Effector CD8-positive, alpha-beta T cell (primary cell): ENCODE data around the gene ATG2A.
A peak's percentile ranks its signal among the peaks of the same experiment; 100 is the strongest.

Source experiments
- DNase-seq: peaks from one replicate; lab custom pipeline; 2025; lab: John Stamatoyannopoulos, UW
- total RNA-seq, 4 experiments: gene quantifications; one replicate each; lab custom pipeline; 2026; lab: John Stamatoyannopoulos, UW

The ATG2A gene
- 88.6 to 178 (median 153) reads per million in 4 experiments for total RNA-seq

DNA sequence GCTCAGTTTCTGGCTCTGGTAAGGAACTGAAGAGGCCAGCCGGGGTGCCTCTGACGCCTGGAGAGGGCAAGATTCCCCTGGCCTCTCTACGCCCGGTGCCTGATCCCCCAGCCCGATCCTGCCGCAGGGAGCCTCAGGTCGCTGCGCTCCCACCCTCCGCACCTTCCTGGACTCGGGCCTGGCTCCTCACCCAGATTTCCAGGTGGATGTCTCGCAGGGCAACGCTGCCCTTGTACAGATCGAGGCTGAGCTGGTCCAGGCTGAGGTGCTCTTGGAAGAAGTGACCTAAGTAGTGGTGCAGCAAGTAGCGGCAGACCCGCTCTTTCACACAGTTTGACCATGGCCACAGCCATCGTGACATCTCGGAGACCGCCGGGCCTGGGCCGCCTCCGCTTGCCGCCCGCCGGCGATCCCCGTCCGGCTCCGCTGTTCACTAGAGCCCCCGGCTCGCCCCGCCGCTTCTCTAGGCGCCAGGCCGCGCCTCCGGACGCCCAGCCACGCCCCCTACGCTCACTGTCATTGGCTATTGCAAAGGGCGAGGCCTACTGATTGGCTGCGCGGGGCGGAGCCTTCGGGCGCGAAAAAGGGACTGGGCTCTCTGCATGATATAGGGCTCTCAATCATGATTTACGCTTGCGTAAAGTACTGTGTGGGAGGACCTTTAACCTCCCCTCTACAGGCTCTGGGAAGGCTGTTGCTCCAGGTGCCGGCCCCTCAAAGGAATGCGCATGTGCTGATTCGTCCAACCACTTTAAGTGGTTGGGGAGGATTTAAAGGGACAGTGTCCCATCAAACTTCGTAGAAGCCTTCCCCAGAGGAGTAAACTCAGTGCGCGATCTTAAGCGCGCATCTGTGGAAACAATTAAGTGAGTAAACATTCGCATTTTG lies at the start of gene ATG2A:
Gene ATG2A (minus strand): TSS at position 435 of the 888 bp plus-strand sequence. CDS start 74 bp downstream, at position 361.
- DNase-seq, result peak; percentile 98

DNA sequence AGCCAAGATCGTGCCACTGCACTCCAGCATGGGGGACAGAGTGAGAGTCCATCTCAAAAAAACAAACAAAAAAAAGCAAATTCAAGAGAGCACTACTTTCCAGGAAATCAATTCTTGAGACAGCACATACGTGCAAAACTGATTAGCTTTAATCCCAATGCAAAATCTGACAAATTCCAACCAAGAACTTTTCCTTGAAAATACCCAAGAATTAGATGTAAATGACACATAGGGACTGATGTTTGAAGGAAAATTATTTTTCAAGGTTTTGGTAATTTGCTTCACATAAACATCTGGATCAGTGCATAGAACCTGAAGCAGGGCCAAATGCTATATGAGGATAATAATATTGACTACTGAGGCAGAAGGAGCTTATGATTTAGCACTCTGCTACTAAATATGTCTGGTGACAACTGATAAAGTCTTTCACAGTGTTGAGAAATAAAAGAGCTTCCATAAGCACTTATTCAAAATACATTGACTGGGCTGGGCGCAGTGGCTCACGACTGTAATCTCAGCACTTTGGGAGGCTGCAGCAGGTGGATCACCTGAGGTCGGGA lies 46.1 kb upstream of the ATG2A start:
- no peak for DNase-seq

DNA sequence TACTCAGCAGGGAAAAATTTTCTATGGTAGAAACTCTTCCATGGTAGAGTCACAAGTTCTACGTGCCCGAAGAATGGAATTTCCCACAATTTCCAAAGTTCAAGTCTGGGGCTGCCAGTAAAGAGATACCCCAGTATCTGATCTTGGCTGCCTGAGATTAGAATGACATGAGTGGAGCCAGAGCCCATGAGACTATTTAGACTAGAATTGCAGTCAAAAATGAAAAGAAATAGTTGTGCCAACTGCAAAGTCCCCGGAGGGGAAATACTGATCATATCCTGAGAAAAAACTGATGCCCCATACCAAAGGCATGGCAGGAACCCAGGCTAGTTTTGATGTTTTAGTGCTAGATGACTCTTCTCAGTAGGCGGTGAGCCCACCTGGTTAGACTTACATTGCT lies 43.7 kb upstream of the ATG2A start:
- DNase-seq, result no peak

DNA sequence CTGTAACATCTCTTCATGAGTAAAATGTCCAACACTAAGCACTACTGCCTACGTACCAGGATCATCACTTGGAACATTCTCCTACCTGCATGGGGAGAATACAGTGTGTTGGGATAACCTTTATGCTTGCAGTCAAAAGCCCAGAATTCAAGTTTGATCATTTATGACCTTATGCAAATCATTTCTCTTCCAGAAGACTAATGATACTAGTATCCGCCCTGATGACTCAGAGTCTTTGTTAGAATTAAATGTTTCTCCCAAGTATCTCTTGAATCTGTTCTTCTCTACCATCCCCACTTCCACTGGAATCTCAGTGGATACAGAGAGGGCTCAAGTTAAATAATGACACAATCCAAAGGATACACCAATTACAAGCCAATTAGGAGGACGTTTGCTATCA lies 42.5 kb upstream of the ATG2A start:
- no peak for DNase-seq

DNA sequence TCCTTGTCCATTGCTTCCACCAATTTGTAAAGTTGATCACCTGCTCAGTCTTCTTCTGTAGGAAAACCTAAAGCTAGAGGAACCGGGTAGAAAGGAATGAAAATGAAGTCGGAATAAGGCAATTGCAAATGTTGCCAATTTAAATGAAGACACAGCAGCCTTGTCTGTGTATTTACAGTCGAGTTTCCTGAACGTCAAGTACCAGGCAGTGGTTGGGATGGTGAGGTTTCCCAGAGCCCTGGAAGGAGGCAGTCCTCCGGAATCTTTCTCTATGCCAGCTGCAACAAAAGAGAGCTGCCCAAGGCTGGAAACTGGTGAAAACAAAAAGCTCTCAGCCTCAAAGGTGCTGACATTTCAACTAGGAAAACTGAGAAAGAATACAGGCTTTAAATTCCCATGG lies 37.2 kb upstream of the ATG2A start:
- DNase-seq, result no peak

DNA sequence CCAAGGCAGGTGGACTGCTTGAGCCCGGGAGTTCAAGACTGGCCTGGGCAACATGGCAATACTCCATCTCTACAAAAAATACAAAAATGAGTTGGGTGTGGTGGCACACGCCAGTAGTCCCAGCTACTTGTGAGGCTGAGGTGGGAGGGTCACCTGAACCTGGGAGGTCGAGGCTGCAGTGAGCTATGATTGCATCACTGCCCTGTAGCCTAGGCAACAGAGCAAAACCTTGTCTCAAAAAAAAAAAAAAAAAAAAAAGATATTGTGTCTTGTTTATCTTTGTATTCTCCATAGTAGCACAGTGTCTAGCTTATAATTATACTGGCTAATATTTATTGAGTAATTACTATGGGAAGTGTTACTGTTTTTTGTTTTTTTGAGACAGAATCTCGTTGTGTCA lies 34.5 kb upstream of the ATG2A start:
- DNase-seq, result no peak

DNA sequence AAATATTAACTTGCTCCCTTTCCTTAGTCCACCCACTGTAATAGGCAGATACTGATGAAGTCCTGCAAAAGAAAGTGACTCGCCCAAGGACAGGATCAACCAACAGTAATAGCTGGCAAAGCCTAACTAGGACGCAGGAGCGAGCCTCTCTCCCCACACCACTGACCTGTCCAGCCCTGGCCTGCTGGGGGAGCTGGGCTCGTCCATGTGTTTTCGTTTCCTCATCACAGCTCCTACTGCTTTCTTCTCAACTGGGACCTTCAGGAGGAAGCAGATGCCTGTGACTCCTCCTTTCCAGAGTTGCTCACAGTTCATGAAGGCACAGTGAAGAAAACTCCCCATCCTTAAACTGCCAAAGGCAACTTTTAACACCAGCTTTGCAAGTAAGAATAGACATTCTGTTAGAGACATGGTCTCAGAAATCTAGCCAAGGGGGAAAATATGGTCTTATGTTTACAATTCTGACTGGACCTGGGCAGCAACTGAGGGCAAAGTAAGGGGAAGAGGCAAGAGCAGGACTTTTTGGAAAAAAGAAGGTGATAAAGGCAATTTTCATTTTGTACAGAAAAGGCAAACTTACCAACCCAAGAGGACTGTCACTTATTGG lies 30.3 kb upstream of the ATG2A start:
- DNase-seq, result no peak

DNA sequence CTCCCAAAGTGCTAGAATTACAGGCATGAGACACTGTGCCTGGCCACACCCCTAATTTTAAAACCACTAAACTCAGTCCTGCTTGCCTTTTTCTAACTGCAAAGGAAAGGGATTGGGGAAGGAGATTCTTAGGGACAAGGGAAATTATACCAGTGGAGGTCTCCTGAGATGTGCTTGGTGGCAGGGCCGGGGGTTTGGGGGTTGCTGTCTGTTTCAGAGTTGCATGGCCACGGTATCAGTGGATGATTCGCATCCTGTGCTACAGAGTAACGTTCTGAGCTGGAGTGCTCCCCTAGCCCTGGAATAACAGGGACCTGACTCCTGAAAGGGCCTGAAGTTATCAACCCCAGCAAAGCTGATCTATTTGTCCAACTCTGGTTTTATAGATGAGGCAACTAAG lies 19.5 kb upstream of the ATG2A start:
- DNase-seq, result no peak

DNA sequence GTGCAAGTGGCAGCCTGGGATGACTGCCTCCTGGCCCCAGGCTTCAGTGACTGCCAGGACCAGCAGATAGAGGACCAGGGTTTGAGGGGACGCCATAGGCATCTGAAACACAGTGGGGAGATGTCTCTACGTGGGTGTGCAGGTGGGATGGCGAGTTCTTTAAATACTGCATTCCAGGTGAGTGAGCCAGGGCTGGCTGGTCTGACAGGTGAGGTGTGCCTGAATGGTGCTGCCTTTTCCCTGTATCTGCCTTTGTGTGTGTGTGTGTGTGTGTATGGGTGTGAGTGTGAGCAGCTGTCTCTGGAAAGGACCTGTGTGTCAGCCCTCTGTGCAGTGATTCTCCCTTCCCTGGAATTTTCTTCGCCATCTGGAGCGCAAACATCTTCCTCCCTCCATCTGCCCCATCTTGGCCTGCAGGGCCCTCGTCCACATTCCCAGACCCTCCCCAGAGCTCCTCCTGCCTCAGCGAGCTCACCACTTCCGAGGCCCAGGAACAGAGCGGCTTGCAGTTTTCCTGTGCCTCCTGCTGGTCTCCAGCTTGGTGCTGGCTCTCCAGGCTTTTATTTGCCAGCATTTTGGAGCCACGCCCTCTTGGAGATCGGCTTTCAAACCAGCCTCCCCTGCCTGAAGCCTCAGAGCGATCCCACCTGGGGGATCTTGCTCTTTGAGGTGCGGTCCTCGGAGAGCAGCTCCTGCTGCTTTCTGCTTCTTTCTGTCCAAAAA lies 18.5 kb upstream of the ATG2A start, which contains the start of gene GPHA2:
Gene GPHA2 (minus strand): TSS at position 535 of the 723 bp plus-strand sequence. CDS start 433 bp downstream, at position 102.
- DNase-seq, result no peak

DNA sequence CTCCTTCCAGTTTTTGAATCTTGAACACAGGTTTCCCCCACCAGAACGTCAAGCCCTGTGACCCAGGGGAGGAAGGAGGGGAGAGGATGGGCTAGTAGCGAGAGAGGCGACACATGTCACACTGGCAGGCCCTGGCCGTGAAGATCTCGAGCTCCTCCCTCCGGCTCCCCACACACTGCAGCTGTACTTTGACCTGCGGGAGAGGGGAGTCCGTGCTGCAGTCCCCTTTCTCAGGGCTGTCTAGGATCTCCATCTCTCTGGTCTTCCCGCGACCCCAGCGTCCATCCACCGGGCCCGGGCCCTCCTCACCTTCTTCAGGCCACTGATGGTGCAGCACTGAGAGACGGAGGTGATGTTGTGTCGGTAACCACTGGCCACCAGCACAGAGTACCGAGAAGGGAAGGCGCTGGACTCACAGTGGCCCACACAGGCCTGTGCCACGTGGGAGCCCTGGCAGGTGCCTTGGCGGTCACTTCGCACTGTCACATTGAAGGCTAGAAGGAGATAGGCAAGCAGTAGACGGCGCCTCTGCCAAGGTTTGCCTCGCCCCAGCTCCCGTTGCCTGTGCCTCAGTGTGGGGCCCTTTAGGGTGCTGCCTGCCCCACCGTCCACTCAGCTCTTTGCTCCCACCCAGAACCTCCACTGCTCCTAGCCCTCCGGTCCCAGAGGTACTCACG lies 17.8 kb upstream of the ATG2A start:
- DNase-seq, result no peak

DNA sequence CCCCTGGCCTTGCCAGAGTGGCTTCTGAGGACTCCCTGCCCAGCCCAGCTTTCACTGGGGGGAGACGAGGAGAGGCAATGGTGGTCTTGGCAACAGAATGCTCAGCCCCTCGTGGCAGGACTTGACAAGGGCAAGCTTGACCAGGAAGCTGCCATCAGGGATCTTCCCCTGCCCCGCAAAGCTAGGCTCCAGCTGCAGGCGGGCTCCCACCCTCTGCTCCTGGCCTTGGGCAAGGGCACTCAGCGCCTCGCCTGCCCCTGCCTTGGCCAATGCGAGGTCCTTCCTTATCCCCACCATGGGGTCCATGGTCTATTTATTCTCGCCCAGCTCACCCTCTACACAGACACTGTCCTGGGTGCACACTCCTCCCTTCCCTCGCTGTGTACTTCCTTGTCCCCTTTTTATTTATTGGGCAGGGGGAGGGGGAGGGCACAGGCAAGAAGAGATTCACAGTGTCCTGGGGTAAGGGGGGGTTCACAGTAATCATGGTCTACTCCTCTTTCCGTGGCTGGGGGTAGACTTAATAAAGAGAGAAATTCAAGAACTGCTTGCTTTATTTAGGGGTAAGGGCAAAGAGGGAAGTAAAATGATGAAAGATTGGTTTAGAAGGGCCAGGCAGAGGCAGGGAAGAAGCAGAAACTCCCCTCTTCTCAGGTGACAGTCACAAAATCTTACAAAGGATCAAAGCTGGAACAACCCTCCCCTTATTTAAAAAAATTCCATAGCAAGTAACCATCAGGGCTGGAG lies 17.1 kb upstream of the ATG2A start:
- no peak for DNase-seq

DNA sequence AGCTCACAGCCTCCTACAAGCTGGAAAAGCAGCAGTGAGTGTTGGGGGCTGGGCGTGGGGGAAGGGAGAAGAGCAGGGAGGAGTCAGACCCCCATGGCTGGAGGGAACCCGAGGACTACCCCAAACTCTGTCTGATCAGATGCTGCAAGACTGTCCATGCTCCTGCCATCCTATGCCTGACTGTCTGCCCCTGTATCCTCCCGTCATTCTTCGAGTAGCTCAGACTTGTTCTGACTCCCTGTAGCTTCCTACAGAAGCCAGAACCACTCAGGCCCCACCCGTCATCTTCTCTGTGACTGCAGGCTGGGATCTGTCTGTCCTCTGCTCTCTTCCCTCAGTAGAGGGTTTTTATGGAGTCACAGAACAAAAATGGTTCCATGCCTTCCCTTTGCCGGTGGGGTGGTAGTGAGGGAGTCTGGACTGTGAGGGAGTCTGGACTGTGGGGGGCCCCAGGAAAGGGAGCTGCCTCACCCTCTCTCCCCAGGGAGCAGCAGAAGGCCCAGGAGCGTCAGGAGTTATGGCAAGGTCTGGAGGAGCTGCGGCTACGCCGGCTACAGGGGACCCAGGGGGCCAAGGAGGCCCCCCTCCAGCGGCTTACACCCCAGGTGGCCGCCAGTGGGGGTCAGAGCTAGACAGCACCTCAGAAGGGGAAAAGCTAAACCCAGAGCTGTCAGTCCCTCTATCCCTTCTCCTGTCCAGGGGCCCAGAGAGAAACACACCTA lies 16.4 kb upstream of the ATG2A start:
- no peak for DNase-seq

DNA sequence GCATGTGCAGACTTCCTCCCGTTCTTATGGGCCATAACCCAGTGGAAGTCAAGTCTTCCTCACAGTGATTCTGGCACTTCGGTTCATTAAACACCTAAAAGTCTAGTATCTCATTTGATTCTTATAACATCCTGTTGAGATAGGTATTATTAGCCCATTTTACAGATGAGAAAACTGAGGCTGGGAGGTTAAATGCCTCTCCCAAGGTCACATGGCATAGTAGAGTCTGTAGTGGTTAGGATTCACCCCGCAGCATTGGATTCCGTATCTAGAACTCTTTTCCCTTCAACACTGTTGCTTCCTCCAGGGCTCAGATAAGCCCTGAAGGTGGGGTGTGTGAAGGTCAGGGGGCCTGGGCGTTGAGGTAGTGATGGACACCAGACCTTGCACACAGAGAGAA lies 15.3 kb upstream of the ATG2A start:
- no peak for DNase-seq

DNA sequence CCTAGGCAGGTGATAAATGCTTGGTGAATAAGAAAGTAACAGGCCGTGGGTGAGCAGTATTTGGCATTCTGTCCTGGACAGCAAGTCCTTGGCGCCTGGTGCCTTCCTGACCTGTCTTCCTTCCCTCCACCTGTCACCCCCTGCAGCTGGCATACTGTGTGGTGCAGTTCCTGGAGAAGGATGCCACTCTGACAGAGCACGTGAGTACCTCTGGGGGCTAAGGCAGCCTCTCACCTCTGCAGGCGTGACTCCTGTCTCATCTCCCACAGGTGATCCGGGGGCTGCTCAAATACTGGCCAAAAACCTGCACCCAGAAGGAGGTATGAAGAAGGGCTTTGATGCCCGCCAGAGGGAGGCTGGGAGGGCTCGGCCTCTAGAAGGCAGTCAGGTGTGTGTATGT lies 14.3 kb upstream of the ATG2A start:
- DNase-seq, result no peak

DNA sequence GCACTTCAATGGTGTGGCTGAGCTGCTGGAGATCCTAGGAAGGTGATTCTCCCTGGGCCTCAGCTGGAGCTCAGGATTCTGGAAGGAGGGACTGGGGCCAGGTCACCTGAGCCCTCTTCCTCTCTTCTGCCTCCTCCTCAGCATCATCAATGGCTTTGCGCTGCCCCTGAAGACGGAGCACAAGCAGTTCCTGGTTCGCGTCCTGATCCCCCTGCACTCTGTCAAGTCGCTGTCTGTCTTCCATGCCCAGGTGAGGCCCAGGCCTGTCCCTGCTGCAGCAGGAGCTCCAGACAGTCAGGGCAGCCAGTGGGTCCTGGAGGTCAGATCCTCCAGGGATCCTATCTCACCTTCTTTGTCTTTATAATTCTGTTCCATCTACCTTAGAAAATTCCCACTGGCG lies 13.3 kb upstream of the ATG2A start:
- DNase-seq, result no peak

DNA sequence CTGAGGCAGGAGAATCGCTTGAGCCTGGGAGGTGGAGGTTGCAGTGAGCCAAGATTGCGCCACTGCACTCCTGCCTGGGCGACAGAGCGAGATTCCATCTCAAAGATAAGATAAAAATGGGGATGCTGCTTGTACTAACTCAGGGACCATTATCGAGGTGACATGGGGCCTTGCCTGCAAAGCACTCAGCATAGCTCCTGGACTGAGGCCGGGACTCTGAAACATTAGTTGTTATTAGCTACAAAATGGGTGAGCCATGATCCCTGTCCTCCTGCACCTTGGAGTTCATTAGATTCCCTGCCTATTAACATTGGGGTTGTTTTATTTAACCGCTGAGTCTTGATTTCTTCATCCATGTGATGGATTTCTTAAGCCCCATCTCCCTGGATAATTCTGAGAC lies 12.6 kb upstream of the ATG2A start:
- DNase-seq, result no peak

DNA sequence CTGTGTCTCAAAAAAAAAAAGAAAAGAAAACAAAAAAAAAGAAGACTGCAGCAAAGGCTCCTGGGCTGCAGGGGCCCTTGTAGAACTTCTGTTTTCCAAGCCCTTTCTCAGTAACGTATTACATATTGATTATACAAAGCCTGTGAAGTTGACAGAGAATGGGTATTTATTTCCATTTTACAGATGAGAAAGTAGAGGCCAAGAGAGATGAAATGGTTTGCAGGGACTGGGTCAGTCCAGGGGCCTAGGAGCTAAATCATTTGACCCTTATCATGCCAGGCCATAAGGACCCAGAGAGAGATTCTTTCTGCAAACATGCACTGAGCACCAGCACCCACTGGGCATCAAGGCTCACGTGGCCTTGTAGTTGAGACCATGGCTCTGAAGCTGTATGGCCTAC lies 11.9 kb upstream of the ATG2A start:
- DNase-seq, result no peak

DNA sequence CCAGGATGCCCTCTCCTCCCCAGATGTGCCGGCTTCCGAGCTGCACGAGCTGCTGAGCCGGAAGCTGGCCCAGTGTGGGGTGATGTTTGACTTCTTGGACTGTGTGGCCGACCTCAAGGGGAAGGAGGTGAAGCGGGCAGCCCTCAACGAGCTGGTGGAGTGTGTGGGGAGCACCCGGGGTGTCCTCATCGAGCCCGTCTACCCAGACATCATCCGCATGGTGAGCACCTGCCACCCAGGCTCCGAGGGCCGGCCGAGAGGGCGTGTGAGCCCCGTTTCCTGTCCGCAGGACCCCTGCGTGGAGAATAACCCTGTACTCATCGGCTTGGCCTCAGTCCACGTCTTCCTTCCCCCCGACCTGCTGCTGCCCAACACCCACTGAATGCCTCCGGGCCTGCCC lies 9.7 kb upstream of the ATG2A start:
- DNase-seq, result no peak

DNA sequence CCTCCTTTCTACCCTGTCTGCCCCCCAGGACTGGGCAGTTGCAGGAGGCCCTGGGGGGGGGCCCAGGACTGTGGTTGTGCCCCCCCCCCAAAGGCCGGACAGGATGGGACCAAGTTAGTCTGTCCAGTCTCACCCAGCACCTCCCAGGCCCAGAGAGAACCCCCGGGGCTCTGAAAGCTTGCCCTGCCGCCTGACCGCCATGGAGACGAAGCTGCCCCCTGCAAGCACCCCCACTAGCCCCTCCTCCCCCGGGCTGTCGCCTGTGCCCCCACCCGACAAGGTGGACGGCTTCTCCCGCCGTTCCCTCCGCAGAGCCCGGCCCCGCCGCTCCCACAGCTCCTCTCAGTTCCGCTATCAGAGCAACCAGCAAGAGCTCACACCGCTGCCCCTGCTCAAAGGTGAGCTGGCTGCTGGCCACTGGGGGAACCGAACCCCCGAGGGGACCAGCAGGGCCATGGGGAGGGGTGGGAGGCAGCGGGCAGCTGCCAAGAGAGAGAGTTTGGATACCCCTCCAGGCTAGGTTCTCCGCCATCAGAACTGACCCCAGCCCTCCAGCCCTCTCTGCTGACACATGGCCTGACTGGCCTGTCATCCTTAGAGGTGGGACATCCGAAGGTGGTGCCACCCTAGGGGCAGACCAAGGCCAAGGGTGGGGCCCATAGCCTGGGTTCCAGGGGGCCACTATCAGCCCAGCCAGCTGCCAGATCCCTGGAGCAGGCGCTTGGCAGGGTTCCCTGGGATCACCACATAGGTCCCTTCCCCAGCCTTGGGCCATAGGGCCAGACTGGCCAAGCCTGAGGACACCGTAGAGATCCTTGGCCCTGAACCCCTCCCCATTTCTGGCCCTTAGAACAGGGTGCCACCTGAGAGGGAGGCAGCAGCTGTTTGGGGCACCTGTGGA lies 8.8 kb upstream of the ATG2A start:
- no peak for DNase-seq
